Fibroblast of villous mesenchyme (primary cell): ENCODE results near the gene DNASE1. TPM values are rescaled to one million over a fixed set of nuclear protein-coding genes. Genes with fewer than 3 reads are reported as not detected.
A peak's percentile ranks its signal among the peaks of the same experiment; 100 is the strongest.

ENCODE experiments used
- DNase-seq: peaks from one replicate; pipeline ENCODE4 v3.0.0-alpha.2; 2010; ENCODE audit warnings: low read depth
- H3K4me3 ChIP-seq: 2 replicates; pipeline ENCODE4 v1.5.1; 2011; ENCODE audit warnings: low read depth, mild to moderate bottlenecking, low read length
- CTCF ChIP-seq: IDR thresholded peaks from 2 replicates; pipeline ENCODE4 v1.5.1; 2012; ENCODE audit warnings: low read depth, mild to moderate bottlenecking, low read length; ENCODE audit not compliant: insufficient read depth
- total RNA-seq: library from RNA; depleted of rRNA; stranded (reverse); fragments of >200 nt; gene quantifications from 2 replicates; pipeline ENCODE4 v1.2.3, GENCODE V29; 2012

The DNASE1 gene
- total RNA-seq, 1 donor, result 16.4 TPM

- no peak for TF ChIP-seq CTCF
- no peak for DNase-seq
- peak overlapping the region; percentile 91 for H3K4me3 ChIP-seq
Measured at GRCh38 chr16:3610698-3611145, 43.8 kb upstream of the DNASE1 start.

DNA sequence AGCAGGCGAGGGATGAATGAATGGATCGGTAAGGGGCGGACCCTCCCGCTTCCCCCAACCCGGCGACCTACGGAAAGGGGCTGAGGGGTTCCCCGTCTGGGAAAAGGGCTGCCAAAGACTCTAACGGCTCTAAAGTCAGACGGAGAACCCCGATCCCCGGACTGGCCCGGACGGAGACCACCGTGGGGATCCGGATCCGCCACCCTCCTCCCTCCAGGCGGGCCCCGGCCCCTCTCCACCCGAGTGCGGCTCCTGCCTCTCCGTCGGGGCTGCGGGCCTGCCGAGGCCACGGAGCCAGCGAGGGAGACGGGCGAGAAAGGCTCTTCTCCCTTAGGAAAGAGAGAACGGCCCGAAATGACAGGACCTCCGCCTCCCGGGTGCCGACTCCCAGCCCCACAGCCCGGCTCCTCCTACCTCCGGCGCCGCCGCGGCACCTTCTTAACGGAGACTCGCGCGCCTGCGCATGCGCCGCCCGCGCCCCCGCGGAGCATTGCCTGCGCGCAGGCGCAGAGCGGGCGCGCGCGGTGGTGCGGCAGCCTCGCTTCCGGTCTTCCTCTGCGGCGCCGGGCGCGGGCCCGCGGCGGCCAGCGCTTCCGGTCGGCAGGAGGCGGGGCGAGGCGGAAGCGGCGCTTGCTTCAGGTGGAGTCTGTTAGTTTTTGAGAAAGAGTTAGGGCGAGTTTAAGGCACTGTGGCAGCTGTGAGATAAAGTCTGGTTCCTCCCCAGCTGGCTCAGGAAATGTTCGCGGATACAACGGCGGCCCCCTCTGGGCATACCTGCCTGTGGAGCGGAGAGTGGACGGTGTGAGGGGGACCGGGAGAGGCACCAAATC is 43.1 kb upstream of the DNASE1 start, which contains the start of gene SLX4:
Gene SLX4, minus strand, starts transcription at position 461 of the 830 bp plus-strand sequence. CDS start 2,642 bp downstream, outside the sequence.
- no peak for TF ChIP-seq CTCF
- DNase-seq, result peak; percentile 89
- peak within 1 kb of the TSS; percentile 98 for H3K4me3 ChIP-seq

DNA sequence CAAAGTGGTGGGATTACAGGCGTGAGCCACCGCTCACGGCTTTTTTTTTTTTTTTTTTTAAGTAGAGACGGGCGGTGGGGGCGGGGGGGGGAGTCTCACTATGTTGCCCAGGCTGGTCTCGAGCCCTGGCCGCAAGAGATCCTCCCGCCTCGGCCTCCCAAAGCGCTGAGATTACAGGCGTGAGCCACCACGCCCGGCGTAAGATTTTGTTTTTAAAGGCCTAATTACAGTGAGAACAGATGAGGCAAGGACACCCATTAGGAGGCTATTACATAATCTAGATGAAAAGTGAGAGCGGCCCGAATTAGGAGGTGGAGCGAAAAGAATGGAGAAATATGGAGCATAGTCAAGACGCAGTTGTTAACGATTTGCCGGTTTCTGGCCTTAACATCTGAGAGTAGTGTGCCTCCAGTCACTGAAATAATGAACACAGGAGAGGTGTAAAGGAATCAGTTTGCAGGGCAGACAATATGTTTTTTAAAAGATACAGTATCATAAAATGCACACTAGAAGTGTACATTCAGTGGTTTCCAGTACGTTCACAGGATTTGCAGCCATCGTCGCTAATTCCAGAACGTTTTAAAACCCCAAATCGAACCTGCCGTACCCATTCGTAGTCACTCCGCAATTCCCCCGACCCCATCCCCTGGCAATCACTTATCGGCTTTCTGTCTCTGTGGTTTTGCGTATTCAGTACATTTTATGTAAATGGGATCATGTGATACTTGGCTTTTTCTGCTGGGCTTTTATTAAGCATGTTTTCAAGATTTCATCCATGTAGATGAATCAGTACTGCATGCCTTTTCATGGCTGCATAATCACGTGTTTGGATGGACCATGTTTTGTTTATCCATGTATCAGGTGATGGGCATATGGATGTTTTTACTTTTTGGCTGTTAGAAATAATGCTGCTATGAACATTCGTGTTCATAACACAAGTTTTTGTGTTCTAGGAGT is 41.7 kb upstream of the DNASE1 start:
- no peak for DNase-seq
- no peak for TF ChIP-seq CTCF
- H3K4me3 ChIP-seq, result peak overlapping the region; percentile 98

DNA sequence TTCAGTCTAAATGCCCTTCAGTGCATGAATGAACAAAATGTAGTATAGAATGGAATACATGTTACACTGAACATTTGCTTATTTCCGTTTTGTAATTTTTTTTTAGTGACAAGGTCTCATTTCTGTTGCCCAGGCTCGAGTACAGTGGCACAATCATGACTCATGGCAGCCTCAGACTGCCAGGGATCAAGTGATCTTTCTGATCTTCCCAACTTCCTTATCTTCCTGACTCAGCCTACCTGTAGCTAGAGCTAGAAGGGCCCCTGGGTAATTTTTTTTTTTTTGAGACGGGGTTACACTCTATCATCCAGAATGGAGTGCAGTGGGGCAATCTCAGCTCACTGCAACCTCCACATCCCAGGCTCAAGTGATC is 35.7 kb upstream of the DNASE1 start:
- DNase-seq, result no peak
- no peak for TF ChIP-seq CTCF

GRCh38 chr16:3623642-3624041 is 30.8 kb upstream of the DNASE1 start:
- no peak overlapping the region for H3K4me3 ChIP-seq
- no peak for DNase-seq
- no peak for TF ChIP-seq CTCF

More for the DNA sequence above, 35.7 kb upstream of the DNASE1 start:
- H3K4me3 ChIP-seq, result no peak overlapping the region

GRCh38 chr16:3625331-3625730 is 29.2 kb upstream of the DNASE1 start:
- no peak overlapping the region for H3K4me3 ChIP-seq
- TF ChIP-seq CTCF, result no peak
- no peak for DNase-seq
